Loucy (cell line): ENCODE results near the gene HEXD.
"Not testable (repeated sequence)": the region's sequence is repeated elsewhere in the genome, so short reads cannot be mapped to it uniquely, and the experiment has no call there.

Experiments
- H2AFZ ChIP-seq: fragments of 200-600 bp; sonication (generic); 2 replicates; pipeline ENCODE4 v1.6.0; 2016; ENCODE audit warnings: antibody characterized with exemption, mild to moderate bottlenecking, low read length, moderate library complexity
- H3F3A ChIP-seq: fragments of 200-600 bp; 2 replicates; pipeline ENCODE4 v1.6.0; 2016; ENCODE audit warnings: antibody characterized with exemption, low read depth, mild to moderate bottlenecking
- H3K27me3 ChIP-seq: fragments of 200-600 bp; sonication (generic); 2 replicates; pipeline ENCODE4 v1.6.1; 2014; ENCODE audit warnings: low read length, mild to moderate bottlenecking; ENCODE audit not compliant: insufficient read depth, poor library complexity, severe bottlenecking
- H3K36me3 ChIP-seq: fragments of 200-600 bp; sonication (generic); 2 replicates; pipeline ENCODE4 v1.6.1; 2016; ENCODE audit warnings: low read length; ENCODE audit not compliant: insufficient read depth
- H3K4me1 ChIP-seq: fragments of 200-600 bp; sonication (generic); 2 replicates; pipeline ENCODE4 v1.5.1; 2014; ENCODE audit warnings: low read length, mild to moderate bottlenecking; ENCODE audit not compliant: insufficient read depth, poor library complexity, severe bottlenecking
- H3K4me2 ChIP-seq: fragments of 200-600 bp; sonication (generic); 2 replicates; pipeline ENCODE4 v1.6.0; 2014; ENCODE audit warnings: antibody characterized with exemption, low read length, low read depth, mild to moderate bottlenecking; ENCODE audit not compliant: poor library complexity, severe bottlenecking
- H3K4me3 ChIP-seq: fragments of 200-600 bp; sonication (generic); 2 replicates; pipeline ENCODE4 v1.5.1; 2014; ENCODE audit warnings: low read length, mild to moderate bottlenecking, mixed read lengths; ENCODE audit not compliant: poor library complexity, severe bottlenecking
- H3K79me2 ChIP-seq: fragments of 200-600 bp; sonication (generic); 2 replicates; pipeline ENCODE4 v1.6.1; 2014; ENCODE audit warnings: low read length; ENCODE audit not compliant: insufficient read depth
- H3K9ac ChIP-seq: fragments of 200-600 bp; sonication (generic); 2 replicates; pipeline ENCODE4 v1.6.0; 2014; ENCODE audit warnings: mild to moderate bottlenecking, low read depth, low read length, moderate library complexity; ENCODE audit not compliant: poor library complexity, severe bottlenecking
- H3K9me2 ChIP-seq: fragments of 200-600 bp; sonication (generic); replicated peaks from 2 replicates; pipeline ENCODE4 v1.6.1; 2016; ENCODE audit warnings: low read depth, low read length, mixed read lengths
- H3K9me3 ChIP-seq: fragments of 200-600 bp; sonication (generic); 2 replicates; pipeline ENCODE4 v1.6.1; 2014; ENCODE audit warnings: mild to moderate bottlenecking, antibody characterized with exemption, low read length, low read depth; ENCODE audit not compliant: insufficient read depth
- H4K20me1 ChIP-seq: fragments of 200-600 bp; sonication (generic); 2 replicates; pipeline ENCODE4 v1.6.0; 2014; ENCODE audit warnings: antibody characterized with exemption, low read length, mild to moderate bottlenecking; ENCODE audit not compliant: insufficient read depth, poor library complexity, severe bottlenecking
- CTCF ChIP-seq: fragments of 200-600 bp; sonication (generic); conservative IDR thresholded peaks from 2 replicates; pipeline ENCODE4 v1.5.1; 2014; ENCODE audit warnings: mild to moderate bottlenecking, antibody characterized with exemption, low read length
- EZH2phosphoT487 ChIP-seq: fragments of 200-600 bp; IDR thresholded peaks from 2 replicates; pipeline ENCODE4 v1.6.1; 2018; ENCODE audit warnings: antibody characterized with exemption, mild to moderate bottlenecking, moderate library complexity, borderline replicate concordance

Gene HEXD

GRCh38 chr17:82371333-82372248 lies 46.6 kb upstream of the HEXD start, which contains the start of gene UTS2R:
Gene UTS2R (plus strand): TSS chr17:82371765. CDS start chr17:82374325, 2,560 bp downstream.
- Histone ChIP-seq H3K9me3 (no peaks in the 10 kb centered on the region), H3K36me3 (no peaks in the 10 kb centered on the region), H3K4me3 (no peak within 1 kb of the TSS), H3K4me2 (no peak within 1 kb of the TSS), H3K4me1 (peaks cover 22% of the 10 kb centered on the region), H3K9ac (no peak within 1 kb of the TSS), H3K79me2 (peaks cover 8% of the 10 kb centered on the region), H3K27me3 (no peaks in the 10 kb centered on the region), H3F3A (peaks cover 16% of the 10 kb centered on the region), H2AFZ (no peak within 1 kb of the TSS), H4K20me1 (no peaks in the 10 kb centered on the region), H3K9me2 (no peaks in the 10 kb centered on the region)
- TF ChIP-seq CTCF (no peak), EZH2phosphoT487 (no peak)

GRCh38 chr17:82372249-82373071 lies 45.7 kb upstream of the HEXD start:
- no peaks in the 10 kb centered on the region for H3K27me3 ChIP-seq
- H3K79me2 ChIP-seq: no peaks in the 10 kb centered on the region
- peaks cover 13% of the 10 kb centered on the region for H3F3A ChIP-seq
- no peak overlapping the region for H2AFZ ChIP-seq
- no peaks in the 10 kb centered on the region for H3K9me2 ChIP-seq
- no peak overlapping the region for H3K4me2 ChIP-seq
- no peaks in the 10 kb centered on the region for H3K36me3 ChIP-seq
- no peaks in the 10 kb centered on the region for H4K20me1 ChIP-seq
- no peak overlapping the region for H3K9ac ChIP-seq
- H3K4me1 ChIP-seq: peaks cover 14% of the 10 kb centered on the region
- no peak for TF ChIP-seq EZH2phosphoT487
- TF ChIP-seq CTCF: no peak
- H3K9me3 ChIP-seq: no peaks in the 10 kb centered on the region
- no peak overlapping the region for H3K4me3 ChIP-seq

GRCh38 chr17:82373072-82373452 lies 45.1 kb upstream of the HEXD start:
- not testable (repeated sequence) for H3K4me2 ChIP-seq, H3K9me2 ChIP-seq, H3K36me3 ChIP-seq, H3K9me3 ChIP-seq, H3K79me2 ChIP-seq, H3K27me3 ChIP-seq, H3K9ac ChIP-seq, H2AFZ ChIP-seq, H3K4me3 ChIP-seq, H4K20me1 ChIP-seq
- H3K4me1 ChIP-seq: peaks cover 13% of the 10 kb centered on the region
- peaks cover 12% of the 10 kb centered on the region for H3F3A ChIP-seq
